Measurements from ENCODE around the gene TBC1D9.
A peak's percentile ranks its signal among the peaks of the same experiment; 100 is the strongest.

GRCh38 chr4:140756319-140757231 lies at the start of gene TBC1D9:
- TF ChIP-seq CTCF (IDR thresholded peaks at IDR 0.05) (peak; percentile 1), EZH2 (IDR thresholded peaks at IDR 0.05; ENCODE audit: borderline replicate concordance, insufficient read depth, low read depth, low read length, poor library complexity, severe bottlenecking) (no peak)

All from B cell (primary cell).